ENCODE results near the gene JCAD.

Gene JCAD

GRCh38 chr10:30074090-30074489, 14.7 kb upstream of the JCAD start:
- no peak for DNase-seq

DNA sequence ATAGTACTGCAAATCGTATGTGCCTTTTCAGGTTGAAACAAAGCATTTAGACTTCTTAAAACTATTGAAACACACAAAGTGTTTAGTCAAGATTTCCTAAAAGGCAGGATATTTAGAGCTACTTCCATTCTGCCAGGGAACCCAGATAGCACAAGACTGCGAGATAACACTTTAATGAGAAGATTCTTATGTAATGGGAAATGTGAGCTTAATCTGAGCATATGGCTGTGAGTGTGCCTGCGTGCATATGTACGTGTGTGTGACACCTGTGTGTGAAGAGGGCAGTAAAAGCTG, 14.3 kb upstream of the JCAD start:
- no peak for DNase-seq

DNA sequence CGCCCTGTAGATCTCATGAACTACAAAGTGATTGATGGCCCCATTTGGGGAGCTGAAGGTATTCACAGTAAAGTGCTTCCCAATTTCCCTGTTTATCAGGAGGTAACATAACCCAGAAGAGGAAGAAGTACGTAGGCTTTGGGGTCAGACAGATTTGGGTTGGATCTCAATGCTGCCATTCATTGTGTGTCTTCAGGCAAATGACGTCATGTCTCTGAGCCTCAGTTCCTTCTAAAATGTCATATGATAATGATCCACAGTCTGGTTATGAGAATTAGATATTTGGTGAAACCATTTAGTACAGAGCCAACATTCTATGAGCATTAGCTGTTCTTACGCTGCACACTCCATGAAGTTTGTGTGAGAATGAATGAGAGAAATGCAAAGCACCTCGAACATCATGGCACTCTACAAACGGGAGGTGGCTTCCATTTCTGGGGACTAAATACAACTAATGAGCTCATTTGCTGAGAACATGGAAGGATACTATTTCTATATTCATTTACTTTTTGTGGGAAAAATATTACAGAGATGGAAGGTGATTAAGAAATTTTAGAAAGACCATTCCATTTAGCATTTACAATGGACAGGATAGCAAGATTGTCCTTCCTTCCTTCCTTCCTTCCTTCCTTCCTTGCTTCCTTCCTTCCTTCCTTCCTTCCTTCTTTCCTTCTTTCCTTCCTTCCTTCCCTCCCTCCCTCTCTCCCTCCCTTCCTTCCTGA, 13.8 kb upstream of the JCAD start:
- DNase-seq = no peak

DNA sequence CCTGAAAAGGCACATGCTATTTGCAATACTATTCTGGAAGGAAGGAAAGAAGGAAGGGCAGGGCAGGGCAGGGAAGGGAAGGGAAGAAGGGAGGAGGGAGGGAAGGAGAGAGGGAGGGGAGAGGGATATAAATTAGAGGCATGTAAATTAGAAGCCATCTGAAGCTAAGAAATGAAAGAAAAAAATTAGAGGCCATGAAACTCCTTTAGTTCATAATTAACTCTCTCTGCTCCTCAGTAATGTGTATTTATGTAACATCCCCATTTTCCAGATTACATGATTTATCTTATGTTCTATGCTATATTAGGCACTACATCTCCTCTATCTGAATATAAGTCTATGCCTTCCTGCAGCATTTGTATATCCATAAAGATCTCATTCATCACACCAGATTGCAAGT, 12.7 kb upstream of the JCAD start:
- DNase-seq = no peak

DNA sequence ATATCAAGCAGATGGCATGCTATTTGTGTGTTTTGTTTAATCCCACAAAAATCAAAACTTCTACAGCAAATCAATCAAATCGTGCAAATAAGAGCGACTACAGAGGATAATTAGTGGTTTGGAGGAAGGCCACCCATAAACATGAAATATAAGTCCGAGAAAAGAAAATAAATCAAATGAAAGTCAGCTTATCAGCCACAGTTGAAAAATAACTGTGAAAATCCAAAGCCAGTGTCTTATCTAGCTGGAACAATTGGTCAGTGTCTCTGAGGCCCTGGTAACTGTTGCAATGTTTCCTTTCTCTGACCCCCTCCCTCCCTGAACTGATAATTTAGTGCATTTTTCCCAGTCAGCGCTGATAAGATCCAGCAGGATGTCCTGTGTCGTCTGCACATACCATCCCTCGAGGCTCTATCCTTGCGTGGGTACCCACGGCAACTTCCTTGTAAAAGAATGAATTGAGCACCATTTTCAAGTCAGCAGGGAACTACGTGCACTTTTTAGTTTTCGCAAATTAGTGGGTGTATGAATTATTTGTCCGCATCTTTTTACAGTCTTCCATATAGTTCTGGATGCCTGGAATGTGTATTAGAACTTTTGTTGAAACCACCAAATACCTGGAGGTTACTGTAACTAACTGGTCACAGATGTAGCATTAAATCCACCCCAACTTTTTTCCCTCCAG, 10.8 kb upstream of the JCAD start:
- DNase-seq = no peak

DNA sequence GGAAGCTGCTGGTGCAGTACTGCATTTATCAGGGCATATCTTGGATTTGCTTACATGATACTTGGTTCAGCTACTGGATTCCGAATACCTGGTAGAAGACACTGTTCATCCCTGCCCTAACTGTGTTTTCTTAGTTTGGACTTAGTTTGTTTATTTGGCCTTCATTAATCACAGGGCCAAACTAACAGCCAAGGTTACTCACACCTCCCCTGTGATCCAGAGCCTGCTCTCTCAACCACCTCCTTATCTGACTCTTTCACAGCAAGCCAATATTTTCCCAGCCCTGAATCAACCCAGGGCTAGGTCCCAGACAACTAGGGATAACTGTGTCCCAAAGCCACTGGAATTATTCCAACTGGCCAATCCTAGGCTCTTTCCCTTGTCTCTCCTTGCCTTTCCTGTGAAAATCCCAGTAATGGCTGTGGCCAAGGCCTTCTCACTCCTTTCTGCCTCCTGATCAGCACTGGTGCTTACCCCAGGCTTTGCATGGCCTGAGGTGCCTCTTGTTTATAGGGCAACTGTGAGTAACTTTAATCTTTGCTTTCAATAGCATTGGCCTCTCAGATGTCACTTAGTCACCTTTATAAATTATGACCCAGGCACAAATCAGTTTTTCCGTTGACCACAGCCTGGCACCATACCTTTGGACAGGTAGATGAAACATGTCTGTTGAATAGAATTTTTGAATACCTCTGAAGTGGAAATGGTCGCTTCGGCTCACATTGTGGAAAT, 9.3 kb upstream of the JCAD start:
- DNase-seq = no peak

DNA sequence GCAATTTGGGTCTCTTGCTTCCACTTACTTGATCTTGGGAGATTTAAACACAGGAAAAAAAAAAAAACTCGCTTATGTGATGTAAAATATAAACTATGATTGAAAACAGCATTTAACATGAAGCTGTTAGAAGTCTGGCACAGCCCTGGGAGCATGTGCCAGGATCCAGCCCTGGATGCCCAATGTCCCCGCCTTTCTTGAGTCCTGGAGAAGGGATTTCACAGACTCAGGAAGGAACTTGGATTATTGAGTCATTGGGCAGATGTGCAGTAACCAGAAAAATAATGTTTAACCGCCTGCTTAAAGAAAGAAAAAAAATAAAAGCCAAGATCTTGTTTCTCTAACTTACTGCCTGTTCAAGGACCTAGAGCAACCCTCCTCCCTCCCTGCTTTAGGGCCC, 3.7 kb upstream of the JCAD start:
- no peak for DNase-seq

DNA sequence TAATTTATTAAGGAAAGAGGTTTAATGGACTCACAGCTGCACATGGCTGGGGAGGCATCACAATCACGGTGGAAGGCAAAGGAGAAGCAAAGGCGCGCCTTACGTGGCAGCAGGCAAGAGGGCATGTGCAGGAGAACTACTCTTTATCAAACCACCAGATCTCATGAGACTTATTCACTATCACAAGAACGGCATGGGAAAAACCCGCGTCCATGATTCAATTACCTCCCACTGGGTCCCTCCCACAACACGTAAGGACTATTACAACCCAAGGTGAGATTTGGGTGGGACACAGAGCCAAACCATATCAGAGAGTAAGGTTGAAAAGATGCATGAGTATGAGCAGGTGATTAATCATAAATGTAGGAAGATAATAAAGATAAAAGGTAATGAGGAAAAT, 3.2 kb upstream of the JCAD start:
- peak; percentile 18 to 25 (median 22) for DNase-seq

DNA sequence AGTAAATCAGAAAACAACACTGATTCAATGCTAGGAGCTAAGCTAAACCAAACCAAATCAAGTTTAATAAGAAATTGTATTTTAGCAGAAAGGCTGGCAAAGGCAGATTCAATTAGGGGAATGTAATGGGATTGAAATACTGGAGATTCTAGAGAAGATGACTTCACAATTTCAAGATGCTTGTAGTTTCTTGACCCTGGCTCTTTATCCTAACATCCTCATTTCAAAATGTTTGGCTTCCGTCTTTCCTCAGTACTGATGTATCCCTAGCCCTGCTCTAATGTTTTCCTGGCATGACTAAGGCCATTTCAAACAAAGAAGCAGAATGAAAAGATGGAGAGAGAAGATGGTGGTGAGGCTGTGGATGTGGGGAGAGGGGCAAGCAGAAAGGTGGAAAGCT, 2.7 kb upstream of the JCAD start:
- peak; percentile 52 to 71 (median 61) for DNase-seq

GRCh38 chr10:30058570-30059132, 735 bp downstream of the JCAD start:
- peak in 2 of 3 donors; percentile 14 to 31 for DNase-seq

GRCh38 chr10:30057894-30058556, 1.4 kb downstream of the JCAD start:
- no peak for DNase-seq

- no peak for DNase-seq
Observed at GRCh38 chr10:30057421-30057841, 2.0 kb downstream of the JCAD start.

- no peak for DNase-seq
Observed at GRCh38 chr10:30056767-30057355, 2.5 kb downstream of the JCAD start.

DNA sequence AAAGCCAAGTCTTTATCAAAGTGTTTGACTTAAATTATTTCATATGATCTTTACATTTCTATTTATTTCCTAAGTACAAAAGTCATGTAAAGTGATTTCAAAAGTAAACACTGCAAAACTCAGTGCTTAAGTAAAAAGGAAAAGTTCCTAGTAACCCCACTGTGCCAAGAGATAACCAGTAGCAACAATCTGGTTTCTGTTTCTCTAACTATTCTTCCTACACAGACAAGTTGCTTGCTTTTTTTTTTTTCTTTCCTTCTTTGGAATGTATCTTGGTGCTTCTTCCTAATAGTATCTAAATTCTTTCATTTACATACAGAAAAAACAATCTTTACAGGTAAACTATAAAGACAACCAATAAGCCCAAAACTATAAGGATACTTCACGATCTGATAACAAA, 3.1 kb downstream of the JCAD start:
- no peak for DNase-seq

DNA sequence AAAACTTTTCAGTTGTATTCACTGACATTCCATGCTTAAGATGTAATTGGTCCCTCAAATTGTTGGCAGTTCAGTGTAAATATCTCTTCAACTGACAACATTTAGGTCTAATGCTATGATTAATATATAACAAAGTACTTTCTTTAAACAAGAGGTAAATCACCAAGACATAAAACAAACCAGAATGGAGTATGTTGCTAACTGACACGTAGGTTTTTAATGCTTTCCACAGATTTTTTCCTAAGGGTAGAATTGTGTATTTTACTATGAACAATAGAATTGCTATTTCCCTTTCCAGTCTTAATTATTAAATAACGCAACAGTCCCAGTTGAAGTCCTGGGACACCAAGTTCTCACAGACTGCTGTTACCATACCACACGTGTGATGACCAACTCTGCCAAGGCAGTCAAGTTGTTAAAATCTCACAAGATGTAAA, 4.1 kb downstream of the JCAD start:
- DNase-seq = no peak

DNA sequence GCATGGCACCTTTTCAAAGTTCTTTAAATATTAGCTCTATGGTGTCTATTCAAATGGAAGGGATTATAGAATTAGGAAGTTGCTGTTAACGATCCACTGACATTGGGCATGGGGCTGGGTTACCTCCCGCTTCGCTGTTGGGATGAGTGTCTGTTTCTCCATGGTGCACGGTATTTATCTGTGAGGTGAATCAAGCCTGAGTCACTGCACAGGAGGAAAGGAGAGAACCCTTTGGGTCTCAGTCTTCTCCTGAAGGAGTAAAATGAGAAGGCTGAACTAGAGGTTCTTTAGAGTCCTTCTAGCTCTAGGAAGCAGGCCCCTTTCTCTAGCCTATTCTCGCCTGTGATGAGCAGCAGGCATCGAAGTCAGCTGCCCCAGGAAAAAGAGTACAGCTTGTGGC, 7.3 kb downstream of the JCAD start:
- DNase-seq = no peak

GRCh38 chr10:30051220-30051619, 8.2 kb downstream of the JCAD start:
- DNase-seq = no peak

DNA sequence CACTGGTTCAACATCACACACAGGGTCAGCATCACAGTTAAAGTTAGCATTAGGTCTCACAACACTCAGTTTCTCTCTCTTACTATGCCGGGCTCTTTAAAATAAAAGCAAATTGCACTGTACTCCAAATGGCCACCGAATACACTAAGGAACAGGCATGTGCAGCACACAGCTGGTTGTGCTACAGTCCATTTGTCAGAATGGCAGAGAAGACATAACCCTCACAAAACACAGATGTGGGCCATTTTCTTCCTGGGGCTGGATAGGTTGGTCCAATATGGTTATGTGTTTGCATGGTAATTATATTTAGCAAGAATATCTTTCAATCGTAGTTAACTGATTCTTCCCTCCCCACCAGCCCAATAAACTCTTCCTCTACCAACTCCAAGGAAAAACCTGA, 9.0 kb downstream of the JCAD start:
- DNase-seq = no peak

- DNase-seq = no peak
Observed at GRCh38 chr10:30048768-30049517, 10.4 kb downstream of the JCAD start.

DNA sequence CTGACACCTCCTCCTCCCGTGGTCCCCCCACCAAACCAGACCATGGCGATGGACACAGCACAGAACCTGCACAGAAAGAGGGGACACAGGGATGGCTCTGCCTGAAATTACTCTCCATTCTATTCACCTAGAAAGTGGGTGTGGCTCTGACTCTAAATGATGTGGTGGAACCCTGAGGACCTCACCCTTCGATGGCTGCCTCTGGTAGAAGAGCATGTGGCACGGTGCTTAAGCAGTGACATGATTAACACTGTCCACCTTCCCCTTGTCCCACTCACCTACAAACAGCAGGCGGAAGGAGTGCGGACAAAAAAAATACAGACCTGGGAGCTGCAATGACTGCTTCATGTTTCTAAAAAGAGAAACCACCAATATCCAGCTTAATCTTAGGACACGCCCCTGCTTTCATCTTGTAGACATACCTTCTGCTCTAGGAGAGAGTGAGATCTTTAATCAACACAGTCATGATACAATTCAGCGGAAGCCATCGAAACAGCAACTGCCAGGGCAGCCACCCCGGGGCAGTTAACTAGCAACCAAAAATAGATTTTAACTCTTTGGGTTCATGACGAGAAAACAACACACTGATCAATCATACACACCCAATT, 11.4 kb downstream of the JCAD start:
- no peak for DNase-seq

GRCh38 chr10:30047430-30047829, 12.0 kb downstream of the JCAD start:
- DNase-seq = no peak

DNA sequence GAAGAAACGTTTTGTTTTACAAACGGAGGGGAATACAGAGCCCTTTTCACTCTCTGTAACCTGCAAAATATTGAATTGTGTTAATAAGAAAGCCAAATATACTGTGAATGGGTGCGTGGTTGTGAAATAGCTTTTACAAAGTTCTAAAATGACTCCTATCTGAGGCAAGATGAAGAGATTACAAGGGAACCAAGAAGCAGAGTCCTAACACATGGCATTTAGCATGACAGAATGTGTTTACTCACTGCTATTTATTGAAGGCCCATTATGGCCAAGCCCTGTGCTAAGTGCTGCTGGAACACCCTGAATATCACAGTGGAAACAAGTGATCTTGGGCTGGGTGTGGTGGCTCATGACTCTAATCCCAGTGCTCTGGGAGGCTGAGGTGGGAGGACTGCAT, 12.9 kb downstream of the JCAD start:
- no peak for DNase-seq
